B cell (primary cell): ENCODE measurements around the gene NCOA1. TPM values are rescaled to one million over a fixed set of nuclear protein-coding genes. Genes with fewer than 3 reads are reported as not detected.

ENCODE experiments used
- ATAC-seq: fragments of 200-7000 bp; cut with Tn5 transposase; one replicate; pipeline ENCODE4 v1.10.0; 2021; ENCODE audit warnings: low read depth, mild to moderate bottlenecking, moderate number of reproducible peaks, moderate library complexity
- CTCF ChIA-PET: fragments of 350-600 bp; sonication (Branson Sonifier 250); formaldehyde crosslinking; loops from one replicate; lab custom pipeline; 2021; ENCODE audit warnings: antibody characterized with exemption, inconsistent platforms; lab: Charles Lee
- POLR2A ChIA-PET: fragments of 350-600 bp; sonication (Branson Sonifier 250); formaldehyde crosslinking; loops from one replicate; lab custom pipeline; 2021; ENCODE audit warnings: antibody characterized with exemption; lab: Charles Lee
- DNase-seq: peaks from one replicate; pipeline ENCODE4 v3.0.0; 2013
- H2AFZ ChIP-seq: 2 replicates; pipeline ENCODE4 v1.6.1; 2012; ENCODE audit warnings: mild to moderate bottlenecking, low read depth, low read length; ENCODE audit not compliant: insufficient read depth, poor library complexity, severe bottlenecking
- H3K27ac ChIP-seq, 2 donors: 1 replicate in 1 of 2; 2 replicates in 1 of 2; pipeline ENCODE4 v1.5.1; 2012 to 2013; ENCODE audit warnings: low read length in 2 of 2, mild to moderate bottlenecking in 2 of 2, moderate library complexity in 1 of 2
- H3K27me3 ChIP-seq, 4 experiments: fragments of 200-600 bp in 1 of 4; sonication (generic) in 1 of 4; replicated peaks in 1 of 4; 1 replicate in 2 of 4; 2 replicates in 2 of 4; pipeline versions ENCODE4 v1.6.1 to v1.7.0; 2013 to 2016; ENCODE audit warnings: low read length in 3 of 4, mild to moderate bottlenecking in 2 of 4, mixed read lengths in 1 of 4, moderate library complexity in 1 of 4; ENCODE audit not compliant: insufficient read depth in 4 of 4, control insufficient read depth in 3 of 4; ENCODE audit errors: control extremely low read depth in 1 of 4
- H3K36me3 ChIP-seq, 2 experiments: replicated peaks in 1 of 2; 1 replicate in 1 of 2; 2 replicates in 1 of 2; pipeline versions ENCODE4 v1.6.1 to v1.7.1; 2013; ENCODE audit warnings: low read length in 1 of 2; ENCODE audit not compliant: insufficient read depth in 2 of 2, control insufficient read depth in 1 of 2; ENCODE audit errors: control extremely low read depth in 1 of 2, extremely low read depth in 1 of 2
- H3K4me1 ChIP-seq, 2 donors: fragments of 200-600 bp in 1 of 2; sonication (generic) in 1 of 2; 1 replicate in 1 of 2; 2 replicates in 1 of 2; pipeline versions ENCODE4 v1.5.1 to v1.6.1; 2013 to 2017; ENCODE audit warnings: low read length in 2 of 2; ENCODE audit not compliant: control insufficient read depth in 2 of 2, insufficient read depth in 2 of 2
- H3K4me2 ChIP-seq: replicated peaks from 2 replicates; pipeline ENCODE3; 2012; ENCODE audit warnings: mild to moderate bottlenecking, low read depth, low read length; ENCODE audit not compliant: poor library complexity, severe bottlenecking
- H3K4me3 ChIP-seq, 5 experiments: fragments of 200-600 bp in 1 of 5; sonication (generic) in 1 of 5; 1 replicate in 3 of 5; 2 replicates in 2 of 5; pipeline versions ENCODE4 v1.5.1 to v1.7.0; 2011 to 2016; ENCODE audit warnings: low read length in 4 of 5, mild to moderate bottlenecking in 4 of 5, low read depth in 2 of 5, control low read depth in 1 of 5, moderate library complexity in 1 of 5; ENCODE audit not compliant: insufficient read depth in 1 of 5; ENCODE audit errors: control extremely low read depth in 1 of 5, extremely low read depth in 1 of 5
- H3K79me2 ChIP-seq: fragments of 200-600 bp; sonication (generic); one replicate; pipeline ENCODE4 v1.6.0; 2016; ENCODE audit warnings: low read length; ENCODE audit not compliant: control insufficient read depth, insufficient read depth
- H3K9ac ChIP-seq: fragments of 200-600 bp; sonication (generic); 2 replicates; pipeline ENCODE4 v1.6.1; 2017; ENCODE audit warnings: mild to moderate bottlenecking, low read length, moderate library complexity
- H3K9me3 ChIP-seq, 3 donors: one replicate each; pipeline versions ENCODE4 v1.6.1 to v1.7.1; 2013; ENCODE audit warnings: low read length in 2 of 3; ENCODE audit not compliant: control insufficient read depth in 2 of 3, insufficient read depth in 1 of 3; ENCODE audit errors: control extremely low read depth in 1 of 3
- H4K20me1 ChIP-seq: 2 replicates; pipeline ENCODE4 v1.6.0; 2012; ENCODE audit warnings: mild to moderate bottlenecking, low read length; ENCODE audit not compliant: insufficient read depth, control insufficient read depth, poor library complexity, severe bottlenecking
- H3K27ac Mint-ChIP-seq: one replicate; pipeline ENCODE4 v1.8.0; 2021; ENCODE audit warnings: mixed read lengths
- H3K27me3 Mint-ChIP-seq: one replicate; pipeline ENCODE4 v1.8.0; 2021; ENCODE audit warnings: mixed read lengths
- H3K4me1 Mint-ChIP-seq: one replicate; pipeline ENCODE4 v1.8.0; 2021; ENCODE audit warnings: mixed read lengths
- H3K4me3 Mint-ChIP-seq: one replicate; pipeline ENCODE4 v1.8.0; 2021; ENCODE audit warnings: mixed read lengths
- H3K9me3 Mint-ChIP-seq: one replicate; pipeline ENCODE4 v1.8.0; 2022; ENCODE audit warnings: mixed read lengths; ENCODE audit not compliant: insufficient read depth
- EZH2 ChIP-seq: IDR thresholded peaks from 2 replicates; pipeline ENCODE4 v1.6.1; 2012; ENCODE audit warnings: borderline replicate concordance, low read depth, mild to moderate bottlenecking, moderate library complexity, low read length; ENCODE audit not compliant: insufficient read depth, poor library complexity, severe bottlenecking
- WGBS: methylation state at CpG from one replicate; pipeline ENCODE4 v1.1.5; 2013; ENCODE audit warnings: missing lambda C conversion rate; ENCODE audit not compliant: insufficient coverage; 5-methylcytosine and 5-hydroxymethylcytosine counted together
- intact Hi-C: fragments of 100-400 bp; cut with micrococcal nuclease; formaldehyde crosslinking; loops from one replicate; pipeline ENCODE4 v1.10.0; 2022
- polyA plus RNA-seq: library from polyadenylated mRNA; depleted of rRNA; stranded (reverse); fragments of >200 nt; gene quantifications from 2 replicates; pipeline ENCODE4 v1.2.3, GENCODE V29; 2012
- total RNA-seq, 2 donors: library from RNA; stranded (reverse); fragments of 120-200 nt in 1 of 2; gene quantifications; 1 replicate in 1 of 2; 2 replicates in 1 of 2; pipeline versions ENCODE4 v1.2.3 to v1.2.4, GENCODE V29; 2013 to 2022
- TF ChIP-seq, protein P1 (sequence below): fragments of 200-600 bp; IDR thresholded peaks from one replicate; pipeline ENCODE4 v1.8.0; 2022; ENCODE audit warnings: antibody characterized with exemption, mild to moderate bottlenecking

The NCOA1 gene
- total and polyA plus RNA-seq, 2 donors (not counting 1 experiment from before 2014, with no cell fraction given) = 11.6 to 49.1 TPM

DNA sequence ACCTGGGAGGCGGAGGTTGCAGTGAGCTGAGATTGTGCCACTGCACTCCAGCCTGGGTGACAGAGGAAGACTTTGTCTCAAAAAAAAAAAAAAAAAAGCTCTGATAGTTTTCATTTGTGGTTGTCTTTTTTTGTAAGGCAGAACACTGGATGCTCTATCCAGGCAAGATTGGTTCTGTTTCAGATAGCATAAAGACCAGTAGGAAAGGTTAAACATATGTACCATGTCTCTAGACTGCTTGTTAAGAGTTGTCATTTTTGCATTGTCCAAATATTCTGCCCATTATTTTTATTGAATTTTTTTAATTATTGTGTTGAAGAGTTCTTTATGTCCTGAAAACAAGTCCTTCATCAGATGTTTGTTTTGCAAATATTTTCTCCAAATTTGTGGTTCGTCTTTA, 60.0 kb downstream of the NCOA1 start:
- no peak for ATAC-seq
- WGBS = no CpG with 5 or more reads among the region's 2 CpGs
- no peaks in the 10 kb centered on the region for H3K4me1 ChIP-seq
- H3K27me3 ChIP-seq = no peaks in the 10 kb centered on the region
- no peaks in the 10 kb centered on the region for H3K36me3 ChIP-seq
- Mint-ChIP-seq H3K4me1 (peaks cover 15% of the 10 kb centered on the region), H3K27ac (no peak overlapping the region), H3K4me3 (no peak overlapping the region), H3K27me3 (no peaks in the 10 kb centered on the region), H3K9me3 (peaks cover 9% of the 10 kb centered on the region)
- peaks cover 13% of the 10 kb centered on the region for H4K20me1 ChIP-seq
- H3K27ac ChIP-seq = no peak overlapping the region
- peaks cover 54% of the 10 kb centered on the region for H3K79me2 ChIP-seq
- intact Hi-C loops = no loop called here
- no peak overlapping the region for H3K4me3 ChIP-seq
- H3K9me3 ChIP-seq = peaks cover 0 to 16% (median 4%) of the 10 kb centered on the region in 3 donors
- H3K4me2 ChIP-seq = no peak overlapping the region
- no peak for DNase-seq
- CTCF ChIA-PET = no interaction called here
- H2AFZ ChIP-seq = no peak overlapping the region
- TF ChIP-seq EZH2 = no peak
- TF ChIP-seq, protein P1, sequence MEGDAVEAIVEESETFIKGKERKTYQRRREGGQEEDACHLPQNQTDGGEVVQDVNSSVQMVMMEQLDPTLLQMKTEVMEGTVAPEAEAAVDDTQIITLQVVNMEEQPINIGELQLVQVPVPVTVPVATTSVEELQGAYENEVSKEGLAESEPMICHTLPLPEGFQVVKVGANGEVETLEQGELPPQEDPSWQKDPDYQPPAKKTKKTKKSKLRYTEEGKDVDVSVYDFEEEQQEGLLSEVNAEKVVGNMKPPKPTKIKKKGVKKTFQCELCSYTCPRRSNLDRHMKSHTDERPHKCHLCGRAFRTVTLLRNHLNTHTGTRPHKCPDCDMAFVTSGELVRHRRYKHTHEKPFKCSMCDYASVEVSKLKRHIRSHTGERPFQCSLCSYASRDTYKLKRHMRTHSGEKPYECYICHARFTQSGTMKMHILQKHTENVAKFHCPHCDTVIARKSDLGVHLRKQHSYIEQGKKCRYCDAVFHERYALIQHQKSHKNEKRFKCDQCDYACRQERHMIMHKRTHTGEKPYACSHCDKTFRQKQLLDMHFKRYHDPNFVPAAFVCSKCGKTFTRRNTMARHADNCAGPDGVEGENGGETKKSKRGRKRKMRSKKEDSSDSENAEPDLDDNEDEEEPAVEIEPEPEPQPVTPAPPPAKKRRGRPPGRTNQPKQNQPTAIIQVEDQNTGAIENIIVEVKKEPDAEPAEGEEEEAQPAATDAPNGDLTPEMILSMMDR = no peak
- H3K9ac ChIP-seq = no peak overlapping the region
- POLR2A ChIA-PET = no interaction called here

DNA sequence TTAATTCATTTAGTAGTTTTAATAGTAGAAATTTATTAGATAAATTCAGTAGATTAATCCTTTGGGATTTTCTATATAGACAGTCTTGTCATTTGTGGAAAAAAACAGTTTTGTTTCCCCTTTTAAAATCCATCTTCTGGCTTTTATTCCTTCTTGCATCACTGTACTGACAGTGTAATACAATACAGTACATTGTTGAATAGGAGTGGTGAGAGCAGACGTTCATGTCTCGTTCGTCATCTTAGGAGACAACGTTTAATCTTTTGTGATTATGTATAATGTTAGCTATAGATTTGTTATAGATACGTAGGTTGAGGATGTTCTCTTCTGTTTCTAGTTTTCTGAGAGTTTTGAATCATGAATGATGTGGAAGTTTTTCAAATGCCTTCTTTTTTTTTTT, 61.8 kb downstream of the NCOA1 start:
- peaks cover 19% of the 10 kb centered on the region for H3K4me1 Mint-ChIP-seq
- H3K27ac Mint-ChIP-seq = no peak overlapping the region
- H3K27ac ChIP-seq = no peak overlapping the region
- H3K4me3 Mint-ChIP-seq = no peak overlapping the region
- H3K4me2 ChIP-seq = no peak overlapping the region
- no peak for ATAC-seq
- peaks cover 0 to 16% (median 6%) of the 10 kb centered on the region in 3 donors for H3K9me3 ChIP-seq
- peaks cover 12% of the 10 kb centered on the region for H3K9me3 Mint-ChIP-seq
- no peaks in the 10 kb centered on the region for H3K4me1 ChIP-seq
- no peak for DNase-seq
- TF ChIP-seq, protein P1 = no peak
- no peak for TF ChIP-seq EZH2
- ChIA-PET CTCF (no interaction called here), POLR2A (no interaction called here)
- no peaks in the 10 kb centered on the region for H3K27me3 Mint-ChIP-seq
- no peak overlapping the region for H2AFZ ChIP-seq
- H3K79me2 ChIP-seq = peaks cover 57% of the 10 kb centered on the region
- intact Hi-C loops = no loop called here
- H3K9ac ChIP-seq = no peak overlapping the region
- no peaks in the 10 kb centered on the region for H3K36me3 ChIP-seq
- H4K20me1 ChIP-seq = peaks cover 13% of the 10 kb centered on the region
- no peaks in the 10 kb centered on the region for H3K27me3 ChIP-seq
- H3K4me3 ChIP-seq = no peak overlapping the region
- 100% methylated on average over 2 of the region's 5 CpGs for WGBS
